HCT116 (cell line): ENCODE measurements around the gene ATP8B4. TPM values are rescaled to one million over a fixed set of nuclear protein-coding genes. Genes with fewer than 3 reads are reported as not detected.
"Not testable (repeated sequence)": the region's sequence is repeated elsewhere in the genome, so short reads cannot be mapped to it uniquely, and the experiment has no call there.

Experiments used
- ATAC-seq: fragments of 200-7000 bp; cut with Tn5 transposase; 2 replicates; pipeline ENCODE4 v1.9.1; 2020; ENCODE audit warnings: mild to moderate bottlenecking, moderate library complexity
- BruUV-seq: library from RNA; stranded (reverse); fragments of 400-500 nt; replicated peaks from 2 replicates; lab custom pipeline; 2021; lab: Mats Ljungman, UMichigan
- CTCF ChIA-PET: fragments of 300-600 bp; sonication (Branson Sonifier 250); formaldehyde crosslinking; loops from one replicate; lab custom pipeline; 2021; ENCODE audit warnings: antibody characterized with exemption; lab: Charles Lee
- POLR2A ChIA-PET: fragments of 300-600, 350-600 bp; sonication (Branson Sonifier 250); formaldehyde crosslinking; loops from one replicate; lab custom pipeline; 2021; ENCODE audit warnings: antibody characterized with exemption; lab: Charles Lee
- RAD21 ChIA-PET, 2 experiments: fragments of 300-600 bp; sonication (Branson Sonifier 250); formaldehyde crosslinking; loops; one replicate each; lab custom pipeline; 2023; ENCODE audit warnings: low total read pairs in 2 of 2; ENCODE audit not compliant: uncharacterized antibody in 2 of 2, unreplicated experiment in 2 of 2, low non-redundant PET in 1 of 2; lab: Charles Lee
- DNase-seq: peaks from one replicate; pipeline ENCODE4 v3.0.0-alpha.2; 2010; ENCODE audit warnings: low read depth, low spot score
- H2AFZ ChIP-seq: fragments of 200-600 bp; shearing (Covaris generic), sonication (generic); 2 replicates; pipeline ENCODE4 v1.6.1; 2017; ENCODE audit warnings: low read depth, mixed run types, mixed read lengths, antibody characterized with exemption, low read length; ENCODE audit not compliant: poor library complexity, severe bottlenecking
- H3K27ac ChIP-seq: 2 replicates; pipeline ENCODE4 v1.5.1; 2012; ENCODE audit warnings: low read depth, low read length
- H3K27me3 ChIP-seq: fragments of 200-600 bp; sonication (generic); 2 replicates; pipeline ENCODE4 v1.6.1; 2016; ENCODE audit warnings: mixed run types, low read length, mixed read lengths; ENCODE audit not compliant: insufficient read depth
- H3K36me3 ChIP-seq, 2 experiments: fragments of 200-500 bp in 1 of 2; fragments of 200-600 bp in 1 of 2; sonication (Bioruptor generic) in 1 of 2; sonication (generic) in 1 of 2; 2 replicates each; pipeline versions ENCODE4 v1.5.1 to v1.6.1; 2014 to 2016; ENCODE audit warnings: low read length in 2 of 2, inconsistent platforms in 1 of 2, mixed read lengths in 1 of 2, mixed run types in 1 of 2; ENCODE audit not compliant: insufficient read depth in 2 of 2, control insufficient read depth in 1 of 2
- H3K4me1 ChIP-seq, 2 experiments: fragments of 200-600 bp in 1 of 2; sonication (generic) in 1 of 2; 2 replicates each; pipeline versions ENCODE4 v1.5.1 to v1.6.1; 2012 to 2017; ENCODE audit warnings: low read length in 2 of 2, inconsistent platforms in 1 of 2, mild to moderate bottlenecking in 1 of 2, mixed read lengths in 1 of 2, mixed run types in 1 of 2, moderate library complexity in 1 of 2; ENCODE audit not compliant: insufficient read depth in 2 of 2, control insufficient read depth in 1 of 2
- H3K4me2 ChIP-seq: fragments of 200-600 bp; sonication (generic); 2 replicates; pipeline ENCODE4 v1.6.1; 2017; ENCODE audit warnings: mixed run types, low read length, mixed read lengths
- H3K4me3 ChIP-seq, 2 experiments: fragments of 200-600 bp in 1 of 2; sonication (generic) in 1 of 2; replicated peaks in 1 of 2; 2 replicates each; pipeline ENCODE4 v1.5.1; 2011 to 2016; ENCODE audit warnings: low read length in 2 of 2, control low read depth in 1 of 2, low read depth in 1 of 2, mild to moderate bottlenecking in 1 of 2, mixed read lengths in 1 of 2, mixed run types in 1 of 2
- H3K79me2 ChIP-seq: fragments of 200-600 bp; sonication (generic); 2 replicates; pipeline ENCODE4 v1.6.1; 2017; ENCODE audit warnings: mild to moderate bottlenecking, mixed run types, low read length, moderate library complexity, mixed read lengths; ENCODE audit not compliant: insufficient read depth
- H3K9ac ChIP-seq: fragments of 200-600 bp; sonication (generic); 2 replicates; pipeline ENCODE4 v1.6.1; 2016; ENCODE audit warnings: low read length, mixed read lengths
- H3K9me2 ChIP-seq: fragments of 200-600 bp; sonication (generic), shearing (Covaris generic); 2 replicates; pipeline ENCODE4 v1.6.1; 2017; ENCODE audit warnings: mixed run types, mild to moderate bottlenecking, moderate library complexity; ENCODE audit not compliant: insufficient read depth
- H3K9me3 ChIP-seq, 2 experiments: fragments of 200-500 bp in 1 of 2; fragments of 200-600 bp in 1 of 2; sonication (Bioruptor generic) in 1 of 2; sonication (generic) in 1 of 2; 2 replicates each; pipeline ENCODE4 v1.6.1; 2014 to 2017; ENCODE audit warnings: low read length in 2 of 2, mixed read lengths in 2 of 2, inconsistent platforms in 1 of 2, low read depth in 1 of 2, mild to moderate bottlenecking in 1 of 2, mixed run types in 1 of 2, moderate library complexity in 1 of 2; ENCODE audit not compliant: control insufficient read depth in 1 of 2, insufficient read depth in 1 of 2
- H4K20me1 ChIP-seq: fragments of 200-600 bp; sonication (generic), shearing (Covaris generic); 2 replicates; pipeline ENCODE4 v1.6.1; 2017; ENCODE audit warnings: mixed run types, mild to moderate bottlenecking, moderate library complexity; ENCODE audit not compliant: insufficient read depth
- EZH2phosphoT487 ChIP-seq: fragments of 200-600 bp; IDR thresholded peaks from 2 replicates; pipeline ENCODE4 v1.6.1; 2018; ENCODE audit warnings: antibody characterized with exemption, borderline replicate concordance
- JUND ChIP-seq: IDR thresholded peaks from 2 replicates; pipeline ENCODE4 v1.6.1; 2012
- RAD21 ChIP-seq: IDR thresholded peaks from 2 replicates; pipeline ENCODE4 v1.6.1; 2012; ENCODE audit warnings: low read depth, mild to moderate bottlenecking
- SIN3A ChIP-seq: IDR thresholded peaks from 2 replicates; pipeline ENCODE4 v1.6.1; 2012; ENCODE audit warnings: low read depth
- SRF ChIP-seq: IDR thresholded peaks from 2 replicates; pipeline ENCODE4 v1.6.1; 2012; ENCODE audit warnings: low read depth
- TCF7L2 ChIP-seq: IDR thresholded peaks from 2 replicates; pipeline ENCODE4 v1.7.0; 2011; ENCODE audit warnings: borderline replicate concordance, inconsistent platforms; ENCODE audit not compliant: insufficient read depth, insufficient read length; ENCODE audit errors: extremely low read depth
- ZFX ChIP-seq: fragments of 450-650 bp; IDR thresholded peaks from 2 replicates; pipeline ENCODE4 v1.6.1; 2017
- intact Hi-C: fragments of 100-400 bp; cut with micrococcal nuclease; formaldehyde crosslinking; loops from 2 replicates; pipeline ENCODE4 v1.10.0; 2022
- total RNA-seq: library from RNA; stranded (reverse); gene quantifications from one replicate; pipeline ENCODE4 v1.2.1, GENCODE V29; 2021; ENCODE audit not compliant: unreplicated experiment
- TF ChIP-seq, protein P1 (sequence below): IDR thresholded peaks from 2 replicates; pipeline ENCODE4 v1.6.1; 2012; ENCODE audit warnings: low read depth

The ATP8B4 gene
- total RNA-seq, 1 experiment from 2014 or later = 0.25 TPM

GRCh38 chr15:49964551-49964950 is 154.5 kb downstream of the ATP8B4 start (continued):
- TF ChIP-seq TCF7L2 = no peak
- TF ChIP-seq, protein P1, sequence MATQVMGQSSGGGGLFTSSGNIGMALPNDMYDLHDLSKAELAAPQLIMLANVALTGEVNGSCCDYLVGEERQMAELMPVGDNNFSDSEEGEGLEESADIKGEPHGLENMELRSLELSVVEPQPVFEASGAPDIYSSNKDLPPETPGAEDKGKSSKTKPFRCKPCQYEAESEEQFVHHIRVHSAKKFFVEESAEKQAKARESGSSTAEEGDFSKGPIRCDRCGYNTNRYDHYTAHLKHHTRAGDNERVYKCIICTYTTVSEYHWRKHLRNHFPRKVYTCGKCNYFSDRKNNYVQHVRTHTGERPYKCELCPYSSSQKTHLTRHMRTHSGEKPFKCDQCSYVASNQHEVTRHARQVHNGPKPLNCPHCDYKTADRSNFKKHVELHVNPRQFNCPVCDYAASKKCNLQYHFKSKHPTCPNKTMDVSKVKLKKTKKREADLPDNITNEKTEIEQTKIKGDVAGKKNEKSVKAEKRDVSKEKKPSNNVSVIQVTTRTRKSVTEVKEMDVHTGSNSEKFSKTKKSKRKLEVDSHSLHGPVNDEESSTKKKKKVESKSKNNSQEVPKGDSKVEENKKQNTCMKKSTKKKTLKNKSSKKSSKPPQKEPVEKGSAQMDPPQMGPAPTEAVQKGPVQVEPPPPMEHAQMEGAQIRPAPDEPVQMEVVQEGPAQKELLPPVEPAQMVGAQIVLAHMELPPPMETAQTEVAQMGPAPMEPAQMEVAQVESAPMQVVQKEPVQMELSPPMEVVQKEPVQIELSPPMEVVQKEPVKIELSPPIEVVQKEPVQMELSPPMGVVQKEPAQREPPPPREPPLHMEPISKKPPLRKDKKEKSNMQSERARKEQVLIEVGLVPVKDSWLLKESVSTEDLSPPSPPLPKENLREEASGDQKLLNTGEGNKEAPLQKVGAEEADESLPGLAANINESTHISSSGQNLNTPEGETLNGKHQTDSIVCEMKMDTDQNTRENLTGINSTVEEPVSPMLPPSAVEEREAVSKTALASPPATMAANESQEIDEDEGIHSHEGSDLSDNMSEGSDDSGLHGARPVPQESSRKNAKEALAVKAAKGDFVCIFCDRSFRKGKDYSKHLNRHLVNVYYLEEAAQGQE = no peak
- TF ChIP-seq RAD21 = no peak
- TF ChIP-seq EZH2phosphoT487 = no peak
- TF ChIP-seq JUND = no peak
- TF ChIP-seq SIN3A = no peak
- no peak for TF ChIP-seq SRF
- TF ChIP-seq, all 23 proteins: peak for 0

DNA sequence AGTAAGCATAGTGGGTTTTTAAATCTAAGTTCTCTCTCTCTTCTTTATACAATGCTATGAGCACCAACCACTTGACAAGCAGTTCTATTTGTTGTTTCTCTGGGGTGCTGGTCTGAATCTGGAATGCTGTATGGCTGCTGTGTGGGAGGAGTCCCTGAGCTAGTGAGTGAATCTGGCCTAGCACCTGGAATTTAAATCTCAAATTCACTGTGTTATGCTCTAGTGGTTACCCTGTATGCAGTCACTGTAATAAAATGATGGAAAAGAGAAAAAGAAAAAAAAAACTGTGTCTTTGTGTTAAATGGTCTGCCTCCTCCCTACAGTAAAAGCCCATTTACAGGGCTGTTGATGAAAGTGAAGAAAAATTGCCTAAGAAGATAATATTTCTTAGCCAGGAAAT is 155.0 kb downstream of the ATP8B4 start:
- no peak for DNase-seq
- Histone ChIP-seq H4K20me1 (no peaks in the 10 kb centered on the region), H3K79me2 (no peaks in the 10 kb centered on the region), H3K4me2 (no peak overlapping the region)
- POLR2A ChIA-PET = no interaction called here
- TF ChIP-seq ZFX = no peak
- TF ChIP-seq, all 23 proteins: peak for 0
- CTCF ChIA-PET = no interaction called here
- RAD21 ChIA-PET = no interaction called here
- no TSS peak for BruUV-seq
- Histone ChIP-seq H3K9me3 (no peaks in the 10 kb centered on the region), H3K27ac (no peak overlapping the region), H3K4me3 (no peak overlapping the region), H3K9me2 (no peaks in the 10 kb centered on the region), H2AFZ (no peak overlapping the region), H3K4me1 (no peaks in the 10 kb centered on the region), H3K9ac (no peak overlapping the region), H3K27me3 (no peaks in the 10 kb centered on the region), H3K36me3 (no peaks in the 10 kb centered on the region)
- ATAC-seq = no peak
- intact Hi-C loops = no loop called here

DNA sequence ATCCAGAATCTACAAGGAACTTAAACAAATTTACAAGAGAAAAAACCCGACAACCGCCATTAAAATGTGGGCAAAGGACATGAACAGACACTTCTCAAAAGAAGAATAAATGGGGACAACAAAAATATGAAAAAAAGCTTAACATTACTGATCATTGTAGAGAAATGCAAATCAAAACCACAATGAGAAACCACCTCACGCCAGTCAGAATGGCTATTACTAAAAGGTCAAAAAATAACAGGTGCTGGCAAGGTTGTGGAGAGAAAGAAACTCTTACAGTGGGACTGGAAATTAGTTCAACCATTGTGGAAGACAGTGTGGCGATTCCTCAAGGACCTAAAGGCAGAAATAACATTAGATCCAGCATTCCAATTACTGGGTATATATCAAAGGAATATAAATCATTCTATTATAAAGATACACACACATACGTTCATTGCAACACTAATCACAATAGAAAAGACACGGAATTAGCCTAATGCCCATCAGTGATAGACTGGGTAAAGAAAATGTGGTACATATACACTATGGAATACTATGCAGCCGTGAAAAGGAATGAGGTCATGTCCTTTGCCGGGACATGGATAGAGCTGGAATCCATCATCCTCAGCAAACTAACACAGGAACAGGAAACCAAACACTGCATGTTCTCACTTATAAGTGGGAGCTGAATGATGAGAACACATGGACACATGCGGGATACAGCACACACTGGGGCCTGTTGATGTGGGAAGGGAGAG is 155.8 kb downstream of the ATP8B4 start:
- RAD21 ChIA-PET, H3K9ac ChIP-seq, CTCF ChIA-PET, H2AFZ ChIP-seq, H4K20me1 ChIP-seq, H3K4me3 ChIP-seq, H3K9me2 ChIP-seq, H3K36me3 ChIP-seq, H3K79me2 ChIP-seq, ATAC-seq, H3K27ac ChIP-seq, H3K4me1 ChIP-seq, H3K9me3 ChIP-seq, intact Hi-C loops, BruUV-seq, H3K27me3 ChIP-seq, H3K4me2 ChIP-seq, DNase-seq, POLR2A ChIA-PET: not testable (repeated sequence)
